Hematopoietic multipotent progenitor cell treated with erythropoietin and hydrocortisone succinate and interleukin-3 and kit ligand, for 4 days (in vitro differentiated cells): ENCODE results near the gene RAD51B.

Experiments used
- DNase-seq: peaks from one replicate; pipeline ENCODE4 v3.0.0-alpha.2; 2015

RAD51B gene

GRCh38 chr14:68569970-68570409 lies 750.4 kb downstream of the RAD51B start:
- no peak for DNase-seq

- DNase-seq = no peak
Observed at GRCh38 chr14:68571114-68571591, 751.6 kb downstream of the RAD51B start.

- DNase-seq = no peak
Observed at GRCh38 chr14:68571928-68572525, 752.4 kb downstream of the RAD51B start.

- no peak for DNase-seq
Observed at GRCh38 chr14:68573126-68573525, 753.5 kb downstream of the RAD51B start.

- no peak for DNase-seq
Observed at GRCh38 chr14:68573722-68574121, 754.1 kb downstream of the RAD51B start.

GRCh38 chr14:68574461-68574860 lies 754.9 kb downstream of the RAD51B start:
- no peak for DNase-seq

- peak; percentile 33 for DNase-seq
Observed at GRCh38 chr14:68574906-68575305, 755.3 kb downstream of the RAD51B start.

- DNase-seq = no peak
Observed at GRCh38 chr14:68575426-68575825, 755.8 kb downstream of the RAD51B start.

GRCh38 chr14:68576031-68576430 lies 756.5 kb downstream of the RAD51B start:
- no peak for DNase-seq

- no peak for DNase-seq
Observed at GRCh38 chr14:68576496-68577244, 757.1 kb downstream of the RAD51B start.

GRCh38 chr14:68577802-68578541 lies 758.4 kb downstream of the RAD51B start:
- peak; percentile 9 for DNase-seq

GRCh38 chr14:68578597-68578996 lies 759.0 kb downstream of the RAD51B start:
- no peak for DNase-seq

GRCh38 chr14:68580096-68580645 lies 760.6 kb downstream of the RAD51B start:
- no peak for DNase-seq

- no peak for DNase-seq
Observed at GRCh38 chr14:68580671-68581070, 761.1 kb downstream of the RAD51B start.

- DNase-seq = no peak
Observed at GRCh38 chr14:68583548-68584280, 764.1 kb downstream of the RAD51B start.

- no peak for DNase-seq
Observed at GRCh38 chr14:68584786-68585185, 765.2 kb downstream of the RAD51B start.

GRCh38 chr14:68585690-68586089 lies 766.1 kb downstream of the RAD51B start:
- DNase-seq = no peak

GRCh38 chr14:68586896-68587751 lies 767.5 kb downstream of the RAD51B start:
- DNase-seq = no peak

GRCh38 chr14:68587931-68588330 lies 768.4 kb downstream of the RAD51B start:
- no peak for DNase-seq

- DNase-seq = no peak
Observed at GRCh38 chr14:68589447-68590200, 770.0 kb downstream of the RAD51B start.

- DNase-seq = no peak
Observed at GRCh38 chr14:68590201-68590522, 770.6 kb downstream of the RAD51B start.
